ENCODE data around the gene TAF8.

The TAF8 gene

DNA sequence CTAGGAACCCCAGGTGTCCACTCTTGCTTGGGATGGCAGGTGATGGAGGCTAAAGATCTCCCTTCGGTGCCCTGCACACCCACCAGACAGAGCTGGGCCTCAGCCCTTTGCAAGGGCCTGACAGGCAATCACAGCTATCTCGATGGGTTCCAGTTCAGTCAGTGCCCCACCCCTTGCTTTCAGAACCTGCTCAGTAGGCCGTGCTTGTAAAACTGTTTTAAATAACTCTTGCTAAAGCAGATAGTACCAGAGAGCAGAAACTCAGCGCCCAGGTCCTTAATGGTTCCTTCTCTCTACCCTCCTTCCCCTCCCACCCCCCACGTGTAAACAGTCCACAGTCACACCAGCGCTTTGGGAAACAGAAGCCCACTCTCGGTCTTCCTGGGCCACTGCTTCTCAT lies 52.9 kb downstream of the TAF8 start:
- Histone ChIP-seq H3K9me2 (replicated peaks; ENCODE audit: control insufficient read depth, low read length) (no peaks in the 10 kb centered on the region), H3K4me2 (ENCODE audit: low read length) (peak overlapping the region; percentile 95; the same call in 1 of the 2 replicates), H3K4me1 (ENCODE audit: control insufficient read depth, low read length) (peaks cover 12% of the 10 kb centered on the region), H3K27me3 (ENCODE audit: control insufficient read depth, low read length) (0 out of 2 replicates have a peak, but pooled peaks cover 3% of the 10 kb centered on the region), H3K27ac (ENCODE audit: low read depth, low read length) (no peak overlapping the region), H3K79me2 (ENCODE audit: control insufficient read depth, low read length) (no peaks in the 10 kb centered on the region), H3K9me3 (ENCODE audit: control insufficient read depth, insufficient read depth, low read length) (no peaks in the 10 kb centered on the region), H4K20me1 (ENCODE audit: control insufficient read depth, insufficient read depth, low read depth, low read length) (no peaks in the 10 kb centered on the region), H3F3A (ENCODE audit: control insufficient read depth, insufficient read depth) (no peaks in the 10 kb centered on the region), H3K36me3 (ENCODE audit: control insufficient read depth, low read length) (no peaks in the 10 kb centered on the region), H3K4me3 (ENCODE audit: low read length) (no peak overlapping the region)
- no peak for TF ChIP-seq EZH2phosphoT487 (IDR thresholded peaks at IDR 0.05; ENCODE audit: borderline replicate concordance, low read length)
- TF ChIP-seq, protein P1, sequence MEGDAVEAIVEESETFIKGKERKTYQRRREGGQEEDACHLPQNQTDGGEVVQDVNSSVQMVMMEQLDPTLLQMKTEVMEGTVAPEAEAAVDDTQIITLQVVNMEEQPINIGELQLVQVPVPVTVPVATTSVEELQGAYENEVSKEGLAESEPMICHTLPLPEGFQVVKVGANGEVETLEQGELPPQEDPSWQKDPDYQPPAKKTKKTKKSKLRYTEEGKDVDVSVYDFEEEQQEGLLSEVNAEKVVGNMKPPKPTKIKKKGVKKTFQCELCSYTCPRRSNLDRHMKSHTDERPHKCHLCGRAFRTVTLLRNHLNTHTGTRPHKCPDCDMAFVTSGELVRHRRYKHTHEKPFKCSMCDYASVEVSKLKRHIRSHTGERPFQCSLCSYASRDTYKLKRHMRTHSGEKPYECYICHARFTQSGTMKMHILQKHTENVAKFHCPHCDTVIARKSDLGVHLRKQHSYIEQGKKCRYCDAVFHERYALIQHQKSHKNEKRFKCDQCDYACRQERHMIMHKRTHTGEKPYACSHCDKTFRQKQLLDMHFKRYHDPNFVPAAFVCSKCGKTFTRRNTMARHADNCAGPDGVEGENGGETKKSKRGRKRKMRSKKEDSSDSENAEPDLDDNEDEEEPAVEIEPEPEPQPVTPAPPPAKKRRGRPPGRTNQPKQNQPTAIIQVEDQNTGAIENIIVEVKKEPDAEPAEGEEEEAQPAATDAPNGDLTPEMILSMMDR (IDR thresholded peaks at IDR 0.05; ENCODE audit: low read depth, low read length, poor library complexity, severe bottlenecking) = no peak

DNA sequence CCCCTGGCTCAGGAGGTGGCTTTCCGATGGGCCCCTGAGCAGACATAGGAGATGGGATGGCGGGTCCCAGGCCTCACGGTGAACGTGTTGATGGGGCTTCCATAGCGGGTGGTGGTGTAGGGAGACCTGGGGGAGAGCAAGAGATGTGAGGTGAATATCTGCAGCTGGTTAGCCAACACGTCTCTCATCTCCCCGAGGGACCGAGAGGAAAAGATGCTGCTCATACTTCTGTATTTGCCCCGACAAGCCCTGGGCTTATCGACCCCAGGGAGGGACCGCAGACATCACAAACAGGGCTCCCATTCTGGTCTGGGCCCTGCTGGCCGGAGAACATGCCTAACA lies 53.4 kb downstream of the TAF8 start:
- peak overlapping the region; percentile 81 for H3K4me3 ChIP-seq (ENCODE audit: low read length)
- peak overlapping the region; percentile 95 for H3K4me2 ChIP-seq (ENCODE audit: low read length)
- no peak overlapping the region for H3K27ac ChIP-seq (ENCODE audit: low read depth, low read length)

DNA sequence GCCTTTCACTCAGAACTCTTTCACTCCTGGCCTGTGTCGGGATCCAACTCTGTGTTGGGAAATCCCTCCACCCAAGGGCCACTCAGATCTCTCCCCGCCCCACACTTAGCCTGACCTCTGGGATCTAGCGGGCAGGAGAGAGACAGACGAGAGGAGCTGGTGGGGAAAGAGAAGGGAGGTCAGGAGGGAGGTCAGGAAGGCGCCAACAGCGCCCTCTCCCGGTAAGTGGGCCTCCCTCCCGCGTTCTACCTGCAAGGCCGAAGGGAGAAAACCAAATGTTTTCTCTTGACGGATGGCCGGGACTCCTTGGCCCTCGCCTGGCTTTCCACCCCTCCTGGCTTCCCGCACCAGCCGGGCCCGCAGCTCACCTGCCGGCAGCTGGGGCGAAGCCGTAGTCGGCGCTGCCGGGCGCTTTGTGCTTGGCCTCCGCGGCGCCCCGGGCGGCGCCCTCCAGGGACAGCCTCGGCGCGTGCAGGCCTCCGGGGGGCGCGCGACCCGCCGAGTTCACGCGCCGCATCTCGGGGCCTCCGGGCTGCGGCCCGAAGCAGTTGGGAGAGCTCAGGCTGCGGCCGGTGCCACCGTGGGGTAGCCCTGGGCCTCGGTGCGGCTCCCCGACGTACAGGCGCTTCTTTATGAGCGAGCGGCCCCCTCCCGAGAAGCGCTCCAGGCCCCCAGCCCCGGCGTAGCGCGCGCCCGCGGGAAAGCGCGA lies 53.9 kb downstream of the TAF8 start:
- H3K9me3 ChIP-seq (ENCODE audit: control insufficient read depth, insufficient read depth, low read length) = no peaks in the 10 kb centered on the region
- peak overlapping the region; percentile 95 for H3K4me2 ChIP-seq (ENCODE audit: low read length)
- H3K27ac ChIP-seq (ENCODE audit: low read depth, low read length) = no peak overlapping the region
- H3F3A ChIP-seq (ENCODE audit: control insufficient read depth, insufficient read depth) = no peaks in the 10 kb centered on the region
- H3K27me3 ChIP-seq (ENCODE audit: control insufficient read depth, low read length) = 0 out of 2 replicates have a peak, but pooled peaks cover 3% of the 10 kb centered on the region
- H3K36me3 ChIP-seq (ENCODE audit: control insufficient read depth, low read length) = no peaks in the 10 kb centered on the region
- H3K4me1 ChIP-seq (ENCODE audit: control insufficient read depth, low read length) = peaks cover 12% of the 10 kb centered on the region
- no peaks in the 10 kb centered on the region for H3K9me2 ChIP-seq (replicated peaks; ENCODE audit: control insufficient read depth, low read length)
- no peaks in the 10 kb centered on the region for H4K20me1 ChIP-seq (ENCODE audit: control insufficient read depth, insufficient read depth, low read depth, low read length)
- TF ChIP-seq, protein P1 (IDR thresholded peaks at IDR 0.05; ENCODE audit: low read depth, low read length, poor library complexity, severe bottlenecking) = peak; percentile 100
- no peak for TF ChIP-seq EZH2phosphoT487 (IDR thresholded peaks at IDR 0.05; ENCODE audit: borderline replicate concordance, low read length)
- peak overlapping the region; percentile 81 for H3K4me3 ChIP-seq (ENCODE audit: low read length)
- no peaks in the 10 kb centered on the region for H3K79me2 ChIP-seq (ENCODE audit: control insufficient read depth, low read length)

More for the DNA sequence above, 53.4 kb downstream of the TAF8 start:
- no peaks in the 10 kb centered on the region for H3F3A ChIP-seq (ENCODE audit: control insufficient read depth, insufficient read depth)
- no peaks in the 10 kb centered on the region for H4K20me1 ChIP-seq (ENCODE audit: control insufficient read depth, insufficient read depth, low read depth, low read length)
- H3K4me1 ChIP-seq (ENCODE audit: control insufficient read depth, low read length) = peaks cover 12% of the 10 kb centered on the region
- no peaks in the 10 kb centered on the region for H3K9me2 ChIP-seq (replicated peaks; ENCODE audit: control insufficient read depth, low read length)
- no peaks in the 10 kb centered on the region for H3K36me3 ChIP-seq (ENCODE audit: control insufficient read depth, low read length)
- TF ChIP-seq EZH2phosphoT487 (IDR thresholded peaks at IDR 0.05; ENCODE audit: borderline replicate concordance, low read length) = no peak
- TF ChIP-seq, protein P1 (IDR thresholded peaks at IDR 0.05; ENCODE audit: low read depth, low read length, poor library complexity, severe bottlenecking) = no peak
- H3K27me3 ChIP-seq (ENCODE audit: control insufficient read depth, low read length) = 0 out of 2 replicates have a peak, but pooled peaks cover 3% of the 10 kb centered on the region
- no peaks in the 10 kb centered on the region for H3K9me3 ChIP-seq (ENCODE audit: control insufficient read depth, insufficient read depth, low read length)
- no peaks in the 10 kb centered on the region for H3K79me2 ChIP-seq (ENCODE audit: control insufficient read depth, low read length)

Data from DOHH2 (cell line).